Measurements from ENCODE around the gene PCP2.

- TF ChIP-seq FOXA1 (IDR thresholded peaks at IDR 0.05) (no peak), FOXM1 (IDR thresholded peaks at IDR 0.05; ENCODE audit: borderline replicate concordance) (no peak), SP1 (IDR thresholded peaks at IDR 0.05) (no peak), CTBP1 (IDR thresholded peaks at IDR 0.05; ENCODE audit: borderline replicate concordance) (no peak), TARDBP (IDR thresholded peaks at IDR 0.05) (no peak), ARNT (IDR thresholded peaks at IDR 0.05) (no peak), ELF4 (IDR thresholded peaks at IDR 0.05) (no peak), L3MBTL2 (conservative IDR thresholded peaks at IDR 0.05) (no peak)
These were observed 30.5 kb downstream of the PCP2 start for GRCh38 chr19:7602935-7603497.
